ENCODE measurements around the gene HNRNPUL2. TPM values are rescaled to one million over a fixed set of nuclear protein-coding genes. Genes with fewer than 3 reads are reported as not detected.
"Not testable (repeated sequence)": the region's sequence is repeated elsewhere in the genome, so short reads cannot be mapped to it uniquely, and the experiment has no call there.

HNRNPUL2 gene
- total and polyA plus RNA-seq, 9 of the 15 experiments (the other 6 are each of a cell fraction or from before 2014, with no cell fraction given): 0.89 to 44.3 (median 15.2) TPM

- TF ChIP-seq MED1 (CRISPR knock-in tag; IDR thresholded peaks at IDR 0.05; ENCODE audit: borderline replicate concordance): no peak
- no peak for TF ChIP-seq TGIF2 (CRISPR knock-in tag; IDR thresholded peaks at IDR 0.05)
Observed at GRCh38 chr11:62676698-62677097, 50.6 kb downstream of the HNRNPUL2 start (continued).

DNA sequence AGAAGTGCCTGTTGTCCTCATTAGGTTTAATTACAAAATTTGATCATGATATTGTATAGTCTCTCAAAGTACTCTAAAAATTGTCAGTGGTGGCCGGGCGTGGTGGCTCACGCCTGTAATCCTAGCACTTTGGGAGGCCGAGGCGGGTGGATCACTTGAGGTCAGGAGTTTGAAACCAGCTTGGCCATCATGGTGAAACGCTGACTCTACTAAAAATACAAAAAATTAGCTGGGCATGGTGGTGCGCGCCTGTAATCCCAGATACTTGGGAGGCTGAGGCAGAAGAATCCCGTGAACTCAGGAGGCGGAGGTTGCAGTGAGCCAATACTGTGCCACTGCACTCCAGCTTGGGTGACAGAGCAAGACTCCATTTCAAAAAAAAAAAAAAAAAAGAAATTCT is 51.8 kb downstream of the HNRNPUL2 start:
- not testable (repeated sequence) for BruUV-seq (replicated peaks)

GRCh38 chr11:62673196-62673525 is 54.1 kb downstream of the HNRNPUL2 start:
- TF ChIP-seq ZFP91 (CRISPR knock-in tag; IDR thresholded peaks at IDR 0.05) (no peak), ZNF184 (CRISPR knock-in tag; IDR thresholded peaks at IDR 0.05) (no peak), HMBOX1 (IDR thresholded peaks at IDR 0.05) (peak; percentile 85), RAD51 (IDR thresholded peaks at IDR 0.05; ENCODE audit: borderline replicate concordance, low read depth) (0 out of 2 replicates have a peak, but pooled peaks have one; percentile 0), BCL6 (CRISPR knock-in tag; IDR thresholded peaks at IDR 0.05) (no peak)
- Histone ChIP-seq H3K9me3 (replicated peaks; ENCODE audit: control insufficient read depth, insufficient read depth, low read depth, low read length) (no peaks in the 10 kb centered on the region), H2AFZ (ENCODE audit: low read depth, low read length) (no peak overlapping the region), H3K4me1 (replicated peaks in 1 of 2; ENCODE audit: control insufficient read depth in 2 of 2, insufficient read depth in 2 of 2, low read length in 2 of 2) (peaks cover 39 to 58% of the 10 kb centered on the region in 2 experiments; a peak in 4 of 5 replicates), H3K27me3 (ENCODE audit: control insufficient read depth in 2 of 2, insufficient read depth in 2 of 2, low read length in 2 of 2) (no peaks in the 10 kb centered on the region), H3K36me3 (ENCODE audit: control insufficient read depth, insufficient read depth, low read length) (peaks cover 60% of the 10 kb centered on the region), H3K4me3 (peak overlapping the region; percentile 91), H3K9me1 (ENCODE audit: control insufficient read depth, insufficient read depth, low read length) (no peaks in the 10 kb centered on the region), H3K4me2 (ENCODE audit: insufficient read depth, low read length) (peak overlapping the region; percentile 86), H3K9ac (ENCODE audit: insufficient read depth in 1 of 2, low read depth in 2 of 2, low read length in 2 of 2) (peak overlapping the region; percentile 94 to 100), H3K27ac (ENCODE audit: extremely low read depth, low read depth, low read length) (peak overlapping the region; percentile 94), H3K79me2 (ENCODE audit: control insufficient read depth, insufficient read depth, low read length) (peaks cover 83% of the 10 kb centered on the region), H4K20me1 (replicated peaks; ENCODE audit: control insufficient read depth, insufficient read depth, low read length) (no peaks in the 10 kb centered on the region)
- 33% methylated on average over 2 of the region's 2 CpGs for WGBS (ENCODE audit: insufficient coverage, low coverage, missing lambda C conversion rate)
- no TSS peak for BruUV-seq (replicated peaks)
- FAIRE-seq: no peak
- intact Hi-C loops (cut with micrococcal nuclease) (loop anchor here (5.0 kb wide), 1 partner anchor 71 kb away; the partner anchor contains the start of gene MTA2), in situ Hi-C loops (cut with MboI) (no loop called here)
- ChIA-PET POLR2A (interaction anchor here (1.0 to 5.4 kb wide), 6 partner anchors 8 to 216 kb away, joined by 3 to 57 read pairs (median 4); partner anchors contain the start of genes C11orf98, CSKMT and TUT1), CTCF (ENCODE audit: low intra/inter-chr PET ratio) (no interaction called here)
- peak in 1 of 4 experiments; percentile 7 for DNase-seq (ENCODE audit: extremely low read depth in 1 of 4, low spot score in 3 of 4)
- no peak for ATAC-seq

More for the DNA sequence above, 51.8 kb downstream of the HNRNPUL2 start:
- POLR2A ChIA-PET: interaction anchor here (1.0 to 5.4 kb wide), 7 partner anchors 10 to 166 kb away, joined by 3 to 57 read pairs (median 5); partner anchors contain the start of genes C11orf98, CSKMT and HNRNPUL2
- peaks cover 31 to 56% of the 10 kb centered on the region in 2 experiments; a peak in 4 of 5 replicates for H3K4me1 ChIP-seq (replicated peaks in 1 of 2; ENCODE audit: control insufficient read depth in 2 of 2, insufficient read depth in 2 of 2, low read length in 2 of 2)
- H3K4me2 ChIP-seq (ENCODE audit: insufficient read depth, low read length); H3K9me1 ChIP-seq (ENCODE audit: control insufficient read depth, insufficient read depth, low read length); ATAC-seq; H3K4me3 ChIP-seq; in situ Hi-C loops (cut with MboI); FAIRE-seq; H3K9me3 ChIP-seq (replicated peaks; ENCODE audit: control insufficient read depth, insufficient read depth, low read depth, low read length); H3K9ac ChIP-seq (ENCODE audit: insufficient read depth in 1 of 2, low read depth in 2 of 2, low read length in 2 of 2); DNase-seq (ENCODE audit: extremely low read depth in 1 of 4, low spot score in 3 of 4); H4K20me1 ChIP-seq (replicated peaks; ENCODE audit: control insufficient read depth, insufficient read depth, low read length); intact Hi-C loops (cut with micrococcal nuclease); CTCF ChIA-PET (ENCODE audit: low intra/inter-chr PET ratio); H2AFZ ChIP-seq (ENCODE audit: low read depth, low read length); H3K27me3 ChIP-seq (ENCODE audit: control insufficient read depth in 2 of 2, insufficient read depth in 2 of 2, low read length in 2 of 2); H3K27ac ChIP-seq (ENCODE audit: extremely low read depth, low read depth, low read length): not testable (repeated sequence)
- H3K36me3 ChIP-seq (ENCODE audit: control insufficient read depth, insufficient read depth, low read length): peaks cover 51% of the 10 kb centered on the region
- WGBS (ENCODE audit: insufficient coverage, low coverage, missing lambda C conversion rate): 88% methylated on average over 10 of the region's 10 CpGs
- TF ChIP-seq ZNF316 (IDR thresholded peaks at IDR 0.05): peak; percentile 71
- TF ChIP-seq MAFG (tag; conservative IDR thresholded peaks at IDR 0.05): peak; percentile 47
- TF ChIP-seq C11orf30 (IDR thresholded peaks at IDR 0.05; ENCODE audit: low read depth): peak; percentile 58
- peaks cover 75% of the 10 kb centered on the region for H3K79me2 ChIP-seq (ENCODE audit: control insufficient read depth, insufficient read depth, low read length)
